SIG-M5 (cell line): Measurements from ENCODE around the gene KCTD8.

Experiments
- DNase-seq: peaks from one replicate; lab custom pipeline; 2025; lab: John Stamatoyannopoulos, UW

The KCTD8 gene

GRCh38 chr4:44448521-44449461 is at the start of gene KCTD8:
Gene KCTD8, minus strand, starts transcription at chr4:44448809.
- DNase-seq: no peak

- no peak for DNase-seq
Observed at GRCh38 chr4:44494810-44495701, 46.4 kb upstream of the KCTD8 start.

- no peak for DNase-seq
Observed at GRCh38 chr4:44493924-44494323, 45.3 kb upstream of the KCTD8 start.

GRCh38 chr4:44487341-44487740 is 38.7 kb upstream of the KCTD8 start:
- no peak for DNase-seq

- DNase-seq: no peak
Observed at GRCh38 chr4:44479731-44480130, 31.1 kb upstream of the KCTD8 start.

GRCh38 chr4:44462259-44462658 is 13.7 kb upstream of the KCTD8 start:
- DNase-seq: no peak

GRCh38 chr4:44447563-44448504 is 775 bp downstream of the KCTD8 start:
- DNase-seq: no peak

- no peak for DNase-seq
Observed at GRCh38 chr4:44446801-44447562, 1.6 kb downstream of the KCTD8 start.

- DNase-seq: no peak
Observed at GRCh38 chr4:44446191-44446590, 2.4 kb downstream of the KCTD8 start.

- no peak for DNase-seq
Observed at GRCh38 chr4:44438687-44439086, 9.9 kb downstream of the KCTD8 start.

- no peak for DNase-seq
Observed at GRCh38 chr4:44434247-44434646, 14.4 kb downstream of the KCTD8 start.

- DNase-seq: no peak
Observed at GRCh38 chr4:44425614-44426208, 22.9 kb downstream of the KCTD8 start.

GRCh38 chr4:44422912-44423311 is 25.7 kb downstream of the KCTD8 start:
- DNase-seq: no peak

GRCh38 chr4:44421330-44422065 is 27.1 kb downstream of the KCTD8 start:
- DNase-seq: no peak

GRCh38 chr4:44415251-44415650 is 33.4 kb downstream of the KCTD8 start:
- no peak for DNase-seq

- DNase-seq: no peak
Observed at GRCh38 chr4:44368413-44369167, 80.0 kb downstream of the KCTD8 start.

- DNase-seq: no peak
Observed at GRCh38 chr4:44354172-44354571, 94.4 kb downstream of the KCTD8 start.

- no peak for DNase-seq
Observed at GRCh38 chr4:44351069-44351468, 97.5 kb downstream of the KCTD8 start.

- no peak for DNase-seq
Observed at GRCh38 chr4:44342800-44343199, 105.8 kb downstream of the KCTD8 start.
